IMR-90 (cell line): Measurements from ENCODE around the gene FAM89A. TPM values are rescaled to one million over a fixed set of nuclear protein-coding genes. Genes with fewer than 3 reads are reported as not detected.
A peak's percentile ranks its signal among the peaks of the same experiment; 100 is the strongest.

Experiments used
- FOS ChIP-seq: fragments of 150-350 bp; IDR thresholded peaks from 2 replicates; pipeline ENCODE4 v1.6.1; 2016; ENCODE audit warnings: low read depth, low read length
- MAZ ChIP-seq: IDR thresholded peaks from 2 replicates; pipeline ENCODE4 v1.6.1; 2012; ENCODE audit warnings: low read depth, mild to moderate bottlenecking, low read length, improper control_type of control experiment, moderate library complexity, borderline replicate concordance
- NFE2L2 ChIP-seq: fragments of 150-350 bp; IDR thresholded peaks from 2 replicates; pipeline ENCODE4 v1.6.1; 2016; ENCODE audit warnings: low read depth, mild to moderate bottlenecking, low read length
- polyA plus RNA-seq, 3 experiments: library from polyadenylated mRNA; depleted of rRNA; stranded (reverse); fragments of >200 nt; gene quantifications; 2 replicates each; pipeline ENCODE4 v1.2.3, GENCODE V29; 2012; ENCODE audit warnings: low replicate concordance in 1 of 3
- total RNA-seq: library from RNA; depleted of rRNA; stranded (reverse); fragments of >200 nt; gene quantifications from 2 replicates; pipeline ENCODE4 v1.2.3, GENCODE V29; 2012
- TF ChIP-seq, protein P1 (sequence below): conservative IDR thresholded peaks from 2 replicates; pipeline ENCODE4 v1.5.1; 2012; ENCODE audit warnings: mild to moderate bottlenecking, low read depth, low read length, improper control_type of control experiment

Gene FAM89A
- total and polyA plus RNA-seq, 2 of the 4 experiments (the other 2 are of a cell fraction), result 6.8 to 8.1 TPM

DNA sequence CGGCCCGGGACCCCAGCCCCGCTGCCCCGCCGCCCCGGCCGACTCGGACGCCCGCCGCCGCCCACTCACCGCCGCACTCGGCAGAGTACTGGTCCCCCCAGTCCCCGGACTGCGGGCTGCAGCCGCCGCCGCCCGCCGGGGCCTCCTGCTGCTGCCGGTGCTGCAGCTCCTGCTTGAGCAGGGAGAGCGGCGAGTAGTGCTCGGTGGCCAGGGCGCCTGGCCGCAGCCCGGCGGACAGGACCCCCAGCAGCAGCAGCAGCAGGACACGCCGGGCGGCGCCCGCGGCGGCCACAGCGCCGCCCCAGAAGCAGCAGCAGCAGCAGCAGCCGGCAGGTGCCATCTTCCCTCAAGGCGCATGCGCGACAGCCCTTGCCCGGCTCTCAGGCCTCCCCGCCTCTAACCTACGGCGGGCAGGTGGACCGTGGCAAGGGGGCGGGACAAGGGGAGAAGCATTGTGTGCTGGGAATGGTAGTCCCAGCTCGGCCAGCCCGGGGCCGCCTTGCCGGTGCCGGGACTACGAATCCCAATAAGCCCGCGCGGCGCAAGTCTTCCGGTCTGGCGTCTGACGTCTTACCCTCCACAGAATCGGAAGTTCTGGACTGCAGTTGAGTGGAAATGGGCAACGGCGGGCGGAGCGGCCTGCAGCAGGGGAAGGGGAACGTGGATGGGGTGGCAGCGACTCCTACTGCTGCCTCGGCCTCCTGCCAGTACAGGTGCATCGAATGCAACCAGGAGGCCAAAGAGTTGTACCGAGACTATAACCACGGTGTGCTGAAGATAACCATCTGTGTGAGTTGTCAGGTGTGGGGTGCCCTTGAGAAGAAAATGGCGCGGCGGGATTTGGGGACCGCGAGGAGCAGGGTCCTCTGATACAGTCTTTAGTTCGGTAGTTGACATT, 61.3 kb downstream of the FAM89A start, which contains the start of the genes ARV1 and TTC13 (continued):
- TF ChIP-seq, protein P1, sequence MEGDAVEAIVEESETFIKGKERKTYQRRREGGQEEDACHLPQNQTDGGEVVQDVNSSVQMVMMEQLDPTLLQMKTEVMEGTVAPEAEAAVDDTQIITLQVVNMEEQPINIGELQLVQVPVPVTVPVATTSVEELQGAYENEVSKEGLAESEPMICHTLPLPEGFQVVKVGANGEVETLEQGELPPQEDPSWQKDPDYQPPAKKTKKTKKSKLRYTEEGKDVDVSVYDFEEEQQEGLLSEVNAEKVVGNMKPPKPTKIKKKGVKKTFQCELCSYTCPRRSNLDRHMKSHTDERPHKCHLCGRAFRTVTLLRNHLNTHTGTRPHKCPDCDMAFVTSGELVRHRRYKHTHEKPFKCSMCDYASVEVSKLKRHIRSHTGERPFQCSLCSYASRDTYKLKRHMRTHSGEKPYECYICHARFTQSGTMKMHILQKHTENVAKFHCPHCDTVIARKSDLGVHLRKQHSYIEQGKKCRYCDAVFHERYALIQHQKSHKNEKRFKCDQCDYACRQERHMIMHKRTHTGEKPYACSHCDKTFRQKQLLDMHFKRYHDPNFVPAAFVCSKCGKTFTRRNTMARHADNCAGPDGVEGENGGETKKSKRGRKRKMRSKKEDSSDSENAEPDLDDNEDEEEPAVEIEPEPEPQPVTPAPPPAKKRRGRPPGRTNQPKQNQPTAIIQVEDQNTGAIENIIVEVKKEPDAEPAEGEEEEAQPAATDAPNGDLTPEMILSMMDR, result peak; percentile 13; the same call in 1 of the 2 replicates
- TF ChIP-seq FOS, result no peak
- no peak for TF ChIP-seq NFE2L2
- TF ChIP-seq MAZ, result peak; percentile 69; the same call in 1 of the 2 replicates
